HEK293T (cell line): Measurements from ENCODE around the gene KRTAP10-12.

Experiments used
- BHLHE40 ChIP-seq: fragments of 450-650 bp; IDR thresholded peaks from 2 replicates; pipeline ENCODE4 v1.6.1; 2016; ENCODE audit warnings: mild to moderate bottlenecking, moderate library complexity, borderline replicate concordance
- FOXA1 ChIP-seq: fragments of 450-650 bp; IDR thresholded peaks from 2 replicates; pipeline ENCODE4 v1.6.1; 2016; ENCODE audit warnings: mild to moderate bottlenecking
- FOXK2 ChIP-seq: fragments of 450-650 bp; IDR thresholded peaks from 2 replicates; pipeline ENCODE4 v1.6.1; 2016; ENCODE audit warnings: mild to moderate bottlenecking
- FOXM1 ChIP-seq: fragments of 450-650 bp; IDR thresholded peaks from 2 replicates; pipeline ENCODE4 v1.6.1; 2017; ENCODE audit warnings: mild to moderate bottlenecking, borderline replicate concordance
- HDGF ChIP-seq: fragments of 450-650 bp; IDR thresholded peaks from 2 replicates; pipeline ENCODE4 v1.6.1; 2017; ENCODE audit warnings: antibody characterized with exemption, borderline replicate concordance
- LEF1 ChIP-seq: fragments of 450-650 bp; IDR thresholded peaks from 2 replicates; pipeline ENCODE4 v1.6.1; 2017; ENCODE audit warnings: mild to moderate bottlenecking, borderline replicate concordance
- NFRKB ChIP-seq: fragments of 450-650 bp; IDR thresholded peaks from 2 replicates; pipeline ENCODE4 v1.6.1; 2016; ENCODE audit warnings: mild to moderate bottlenecking, moderate library complexity
- SP1 ChIP-seq: fragments of 450-650 bp; IDR thresholded peaks from 2 replicates; pipeline ENCODE4 v1.6.1; 2017
- SUZ12 ChIP-seq: fragments of 450-650 bp; IDR thresholded peaks from 2 replicates; pipeline ENCODE4 v1.6.1; 2016; ENCODE audit warnings: mild to moderate bottlenecking
- TARDBP ChIP-seq: fragments of 450-650 bp; IDR thresholded peaks from 2 replicates; pipeline ENCODE4 v1.6.1; 2016
- ZNF384 ChIP-seq: fragments of 450-650 bp; IDR thresholded peaks from 2 replicates; pipeline ENCODE4 v1.6.1; 2016

DNA sequence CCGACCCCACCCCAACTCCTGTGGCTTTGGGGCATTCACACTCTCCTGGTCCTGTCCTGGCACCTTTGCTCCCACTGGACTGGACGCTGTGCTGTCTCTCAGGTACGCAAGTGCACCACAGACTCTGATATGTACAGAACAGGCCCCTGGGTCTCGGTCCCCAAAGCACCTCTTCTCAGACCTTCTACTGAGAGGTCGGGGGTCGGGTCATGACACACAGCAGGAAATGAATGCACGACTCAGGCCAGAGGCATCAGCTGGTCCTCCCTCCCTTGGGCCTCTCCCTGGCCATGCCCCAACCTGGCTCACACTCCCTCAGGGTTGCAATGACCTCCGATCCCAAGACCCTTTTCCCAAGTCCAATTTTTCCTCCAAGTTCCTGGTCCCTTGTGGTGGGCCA, 1.8 kb upstream of the KRTAP10-12 start:
- TF ChIP-seq FOXK2 (no peak), BHLHE40 (no peak), FOXM1 (no peak), NFRKB (no peak), FOXA1 (no peak), SP1 (no peak), HDGF (no peak), LEF1 (no peak), SUZ12 (no peak), ZNF384 (no peak), TARDBP (no peak)
